GM19328 (cell line): ENCODE data around the gene GARIN5A.

Source experiments
- ATAC-seq: cut with Tn5 transposase; IDR thresholded peaks from one replicate; pipeline ENCODE4 v1.9.1; 2021; ENCODE audit warnings: mild to moderate bottlenecking, moderate library complexity; ENCODE audit not compliant: unreplicated experiment

The GARIN5A gene

DNA sequence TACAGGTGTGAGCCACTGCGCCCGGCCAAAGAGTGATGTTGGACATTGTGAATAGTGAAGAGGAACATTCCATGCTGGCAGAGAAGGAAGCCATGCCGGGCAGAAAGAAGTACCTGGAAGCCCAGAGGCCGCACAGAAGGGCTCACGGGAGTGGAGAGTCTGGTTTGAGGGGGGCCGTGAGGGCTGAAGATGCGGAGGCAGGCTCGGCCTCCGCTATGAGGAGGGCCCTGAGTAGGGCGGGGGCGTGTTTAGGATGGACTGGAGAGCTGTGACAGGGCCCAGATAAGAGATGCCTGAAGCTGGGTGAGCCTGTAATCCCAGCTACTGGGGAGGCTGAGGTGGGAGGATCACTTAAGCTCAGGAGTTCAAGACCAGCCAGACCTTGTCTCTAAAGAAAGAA is 32.7 kb upstream of the GARIN5A start:
- no peak for ATAC-seq

DNA sequence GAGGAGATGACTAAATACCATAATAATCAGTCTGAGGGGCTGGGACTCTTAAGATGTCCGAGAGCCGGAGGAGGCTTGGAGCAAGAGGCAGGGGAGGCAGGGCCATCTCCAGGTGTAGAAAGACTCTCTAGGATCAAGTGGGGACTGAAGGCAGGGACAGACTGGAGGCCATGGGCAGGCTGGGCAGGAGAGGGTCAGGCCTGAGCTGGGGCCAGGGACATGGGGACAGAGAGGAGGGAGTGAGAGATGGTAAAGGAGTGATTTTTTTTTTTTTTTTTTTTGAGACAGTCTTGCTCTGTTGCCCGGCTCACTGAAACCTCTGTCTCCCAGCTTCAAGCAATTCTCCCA is 32.2 kb upstream of the GARIN5A start:
- no peak for ATAC-seq

DNA sequence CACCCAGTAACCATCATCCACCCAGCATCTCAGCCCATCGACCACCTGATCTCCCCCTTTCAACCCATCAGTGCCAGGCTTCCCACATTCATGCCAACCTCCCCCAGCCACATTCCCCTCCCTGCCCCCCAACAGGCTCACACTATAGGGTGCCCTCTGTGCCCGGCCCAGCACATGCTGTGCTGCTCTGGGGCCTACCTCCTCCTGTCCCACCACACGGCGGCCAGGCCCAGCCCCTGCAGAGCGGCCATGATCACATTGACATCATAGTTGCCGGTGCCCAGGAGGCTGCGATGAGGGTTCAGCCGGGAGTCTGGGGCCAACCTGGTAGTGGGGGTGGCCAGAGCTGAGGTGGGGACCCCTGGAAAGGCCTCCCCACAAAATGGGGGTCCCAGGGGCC is 30.7 kb upstream of the GARIN5A start:
- no peak for ATAC-seq

DNA sequence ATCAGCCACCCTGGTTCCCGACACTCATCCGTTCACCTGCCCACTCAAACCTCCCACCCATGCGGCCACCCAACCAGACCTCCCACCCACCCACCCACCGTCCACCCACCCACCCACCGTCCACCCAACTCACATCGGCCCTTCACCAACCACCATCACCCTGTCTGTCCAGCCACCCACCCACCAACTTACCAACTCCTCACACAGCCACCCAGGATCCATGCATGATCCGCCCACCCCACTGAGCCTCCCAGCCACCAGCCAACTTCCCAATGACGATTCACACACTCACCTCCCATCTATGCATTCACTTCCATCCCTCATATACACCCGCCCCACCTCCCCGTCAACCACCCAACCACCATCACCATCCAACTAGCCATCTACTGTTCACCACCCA is 30.1 kb upstream of the GARIN5A start:
- no peak for ATAC-seq

DNA sequence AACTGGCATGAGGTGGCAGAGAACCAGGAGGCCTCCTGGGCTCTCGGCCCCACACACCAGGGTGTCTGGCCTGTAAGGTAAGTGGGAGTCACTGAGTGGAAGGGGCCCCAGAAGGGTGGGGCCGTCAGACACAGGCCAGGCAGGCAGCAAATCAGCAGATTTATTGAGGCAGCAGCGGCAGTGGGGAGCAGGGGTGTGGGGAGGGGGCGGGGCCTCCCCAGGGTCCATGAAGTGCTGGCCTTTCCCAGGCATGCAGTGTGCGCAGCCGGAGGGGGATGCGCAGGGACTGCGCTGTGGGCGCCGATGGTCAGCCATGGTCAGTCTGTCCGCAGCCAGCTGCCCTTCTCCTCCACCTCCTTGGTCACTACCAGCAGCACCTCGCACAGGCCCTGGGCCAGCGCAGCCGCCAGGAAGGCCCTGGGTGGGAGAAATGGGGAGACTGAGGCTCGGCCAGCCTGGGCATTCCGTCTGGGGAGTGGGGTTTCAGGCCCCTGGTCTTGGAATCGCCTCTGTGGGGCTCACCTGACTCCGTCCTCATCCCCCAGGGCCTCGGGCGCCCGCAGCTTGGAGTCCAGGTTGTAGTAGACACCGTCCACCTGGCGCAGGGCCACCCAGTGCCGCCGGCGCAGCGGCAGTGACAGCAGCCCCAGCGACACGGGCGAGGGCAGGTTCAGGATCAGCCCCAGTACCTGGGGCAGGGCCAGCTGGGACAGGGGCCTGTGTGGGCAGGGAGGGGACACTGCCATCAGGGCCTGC is 29.4 kb upstream of the GARIN5A start:
- ATAC-seq, result no peak

DNA sequence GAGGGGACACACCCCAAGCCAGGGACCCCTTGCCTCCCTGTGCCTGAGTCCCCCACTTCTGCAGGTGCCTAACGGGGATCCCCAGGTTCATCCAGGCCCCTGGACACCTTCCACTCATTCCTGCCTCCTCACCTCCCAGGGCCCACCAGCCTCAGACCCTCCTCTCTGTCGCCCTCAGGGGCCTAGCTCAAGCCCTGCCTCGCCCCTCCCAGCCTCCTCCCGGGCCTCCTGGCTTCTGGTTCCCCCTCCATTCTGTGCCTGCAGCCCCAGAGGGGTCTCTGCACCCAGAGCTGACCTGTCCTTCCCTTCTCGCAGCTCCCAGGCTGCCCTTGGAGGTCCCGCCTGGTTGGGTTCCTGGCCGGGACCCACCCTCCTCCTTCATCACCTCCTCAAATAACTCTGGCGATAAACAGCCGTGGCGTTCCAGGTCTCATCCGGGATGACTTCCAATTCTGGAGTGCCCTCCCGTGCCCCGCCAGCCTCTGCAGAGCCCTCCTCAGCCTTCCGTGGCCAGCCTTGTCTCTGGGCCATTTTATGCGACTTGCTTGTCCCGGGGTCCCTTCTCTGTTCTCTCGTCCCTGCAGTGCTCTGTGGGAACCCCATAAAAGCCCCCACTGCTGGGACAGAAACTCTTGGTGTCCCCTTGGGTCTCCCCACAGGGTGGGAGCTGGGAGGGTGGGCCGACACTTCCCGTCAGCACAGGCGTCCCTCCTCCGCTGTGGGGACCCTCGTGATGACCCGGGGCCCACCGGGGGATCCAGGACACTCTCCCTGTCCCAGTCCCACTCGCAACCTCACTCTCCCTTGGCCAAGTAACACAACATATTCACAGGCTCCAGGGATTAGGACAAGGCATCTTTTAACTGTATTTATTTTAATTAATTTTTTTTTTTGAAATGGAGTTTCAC is 25.2 kb upstream of the GARIN5A start:
- no peak for ATAC-seq

DNA sequence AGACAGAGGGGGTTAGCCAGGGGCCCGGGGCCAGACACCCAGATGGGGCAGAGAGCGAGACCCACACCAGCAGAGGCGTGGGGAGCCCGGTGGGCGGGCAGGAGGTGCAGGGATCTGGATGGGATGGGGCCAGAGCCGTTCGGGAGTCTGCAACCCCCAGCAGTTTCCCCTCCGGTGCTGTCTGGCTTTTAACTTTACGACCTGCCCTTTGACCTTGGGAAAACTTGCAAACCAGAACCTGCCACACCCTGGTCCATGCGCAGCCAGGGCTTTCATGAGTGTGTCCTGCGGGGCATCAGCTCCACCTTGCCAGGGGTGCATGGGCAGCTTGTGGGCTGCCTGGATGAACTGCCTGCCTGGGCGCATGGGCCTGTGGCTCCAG is 24.5 kb upstream of the GARIN5A start:
- ATAC-seq, result no peak

DNA sequence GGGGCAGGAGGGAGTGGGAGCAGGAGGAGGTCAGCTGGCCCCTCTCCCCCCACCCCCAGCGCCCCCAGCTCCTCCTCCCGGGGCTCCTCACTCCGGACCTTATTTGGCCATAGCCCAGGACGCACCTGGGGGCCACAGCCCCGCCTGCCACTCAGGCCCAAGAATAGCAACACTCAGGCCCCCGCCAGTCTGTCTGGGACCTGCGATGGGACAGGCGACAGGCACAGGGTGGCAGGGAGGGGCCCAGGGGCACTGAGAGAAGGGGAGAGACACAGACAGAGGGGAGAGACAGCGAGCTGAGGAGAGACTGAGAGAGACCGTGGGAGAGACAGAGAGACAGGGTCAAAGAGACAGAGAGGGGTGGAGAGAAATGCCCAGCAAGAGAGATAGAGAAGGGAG is 24.1 kb upstream of the GARIN5A start:
- no peak for ATAC-seq

DNA sequence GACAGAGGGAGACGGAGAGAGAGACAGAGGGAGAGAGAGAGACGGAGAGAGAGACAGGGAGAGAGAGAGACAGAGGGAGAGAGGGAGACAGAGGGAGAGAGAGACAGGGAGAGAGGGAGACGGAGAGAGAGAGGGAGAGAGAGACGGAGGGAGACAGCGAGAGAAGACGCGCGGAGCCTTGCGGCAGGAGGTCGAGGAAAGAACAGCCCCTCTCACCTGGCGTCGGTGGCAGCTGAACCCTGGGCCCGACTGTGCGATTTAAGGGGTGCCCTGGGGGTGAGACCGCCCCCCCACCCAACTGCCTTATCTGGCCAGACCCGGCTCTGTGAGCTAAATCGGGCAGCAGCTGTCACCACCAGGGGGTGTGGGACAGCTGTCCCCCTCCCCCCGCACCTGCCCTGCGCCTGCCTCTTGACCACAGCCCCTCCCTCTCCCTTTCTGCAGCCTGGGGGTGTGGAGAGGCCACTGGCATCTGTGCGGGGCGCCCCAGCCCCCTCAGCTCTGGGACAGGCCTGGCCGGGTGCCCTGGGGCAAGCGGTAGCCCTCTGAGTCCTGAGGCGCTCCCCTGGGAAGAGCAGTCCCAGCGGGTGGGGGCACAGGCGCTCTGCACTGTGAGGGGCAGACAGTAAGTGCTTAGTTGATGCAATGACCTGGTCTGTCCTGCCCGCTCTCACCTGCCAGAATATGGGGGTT is 23.6 kb upstream of the GARIN5A start:
- ATAC-seq, result no peak

DNA sequence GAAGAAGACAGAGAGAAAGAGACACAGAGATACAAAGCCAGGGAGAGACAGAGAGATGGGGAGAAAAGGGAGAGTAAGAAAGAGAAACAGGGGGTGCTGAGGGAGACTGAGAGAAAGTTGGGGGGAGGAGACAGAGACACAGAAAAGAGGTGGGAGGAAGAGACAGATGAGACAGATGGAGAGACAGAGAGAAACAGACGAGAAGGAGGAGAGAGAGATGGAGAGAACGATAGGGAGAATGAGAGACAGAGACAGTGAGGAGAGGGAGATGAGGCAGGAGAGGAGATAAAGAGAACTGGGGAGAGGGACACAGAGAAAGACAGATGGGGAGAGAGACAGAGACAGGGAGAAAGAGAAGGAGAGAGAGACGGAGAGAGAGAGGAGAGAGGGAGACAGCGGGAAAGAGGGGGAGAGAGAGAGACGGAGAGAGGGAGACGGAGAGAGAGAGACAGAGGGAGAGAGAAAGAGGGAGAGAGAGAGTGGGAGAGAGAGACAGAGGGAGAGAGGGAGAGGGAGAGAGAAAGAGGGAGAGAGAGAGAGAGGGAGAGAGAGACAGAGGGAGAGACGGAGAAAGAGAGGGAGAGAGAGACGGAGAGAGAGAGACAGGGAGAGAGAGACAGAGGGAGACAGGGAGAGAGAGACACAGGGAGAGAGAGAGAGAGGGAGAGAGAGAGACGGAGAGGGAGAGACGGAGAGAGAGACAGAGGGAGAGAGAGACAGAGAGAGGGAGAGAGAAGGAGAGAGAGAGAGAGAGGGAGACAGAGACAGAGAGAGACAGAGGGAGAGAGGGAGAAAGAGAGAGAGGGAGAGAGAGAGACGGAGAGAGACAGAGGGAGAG is 21.8 kb upstream of the GARIN5A start:
- no peak for ATAC-seq

DNA sequence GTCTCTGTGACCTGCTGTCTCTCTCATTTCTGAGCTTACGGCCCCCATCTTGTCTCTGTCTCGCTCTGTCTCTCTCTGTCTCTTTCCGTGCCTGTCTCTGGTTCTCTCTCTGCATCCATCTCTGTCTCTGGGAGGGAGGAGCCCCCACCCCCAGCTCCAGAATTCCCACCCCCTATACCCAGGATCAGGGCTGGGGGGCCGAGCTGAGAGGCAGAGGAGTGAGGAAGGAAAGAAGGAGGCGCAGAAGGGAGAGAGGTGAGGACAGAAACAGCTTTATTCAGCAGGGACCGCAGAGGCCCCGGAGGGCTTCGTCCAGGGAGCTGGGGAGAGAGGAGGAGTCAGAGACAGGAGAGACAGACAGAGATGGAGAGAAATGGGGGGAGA is 20.4 kb upstream of the GARIN5A start:
- no peak for ATAC-seq

DNA sequence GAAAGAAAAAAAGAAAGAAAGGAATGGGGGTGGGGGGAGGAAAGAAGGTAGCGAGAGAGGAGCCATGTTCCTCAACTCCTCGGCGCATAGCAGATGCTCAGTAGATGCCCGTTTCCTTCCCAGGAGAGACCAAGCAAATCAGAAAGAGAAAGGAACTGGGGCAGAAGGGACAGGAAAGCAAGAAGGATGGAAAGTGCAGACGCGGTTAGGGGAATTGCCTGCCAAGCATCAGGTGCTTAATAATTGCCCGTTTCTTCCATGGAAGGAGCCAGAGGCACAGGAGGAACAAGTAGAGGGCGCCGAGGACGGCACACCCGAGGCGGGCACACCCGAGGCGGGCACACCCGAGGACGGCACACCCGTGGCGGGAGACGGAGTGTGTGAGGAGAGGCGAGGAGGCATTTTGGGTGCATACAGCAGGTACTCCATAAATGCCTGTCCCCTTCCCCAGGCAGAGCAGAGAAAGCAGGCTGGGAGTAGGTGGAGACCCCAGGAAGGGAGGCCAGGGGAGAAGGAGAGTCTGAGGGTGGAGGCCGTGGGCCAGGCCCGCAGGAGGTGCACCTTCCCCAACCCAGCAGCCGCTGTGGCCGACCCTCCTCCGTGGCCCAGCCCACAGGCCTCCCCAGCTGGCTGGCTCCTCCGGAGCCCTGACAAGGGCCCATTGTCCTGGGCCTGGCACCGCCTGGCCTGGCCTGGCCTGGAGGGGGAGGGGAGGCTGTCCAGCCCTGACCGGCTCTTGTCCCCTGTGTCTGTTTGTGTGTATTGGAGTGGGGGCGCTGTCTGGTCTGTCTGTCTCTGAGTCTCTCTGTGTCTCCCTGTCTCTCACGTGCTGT is 19.8 kb upstream of the GARIN5A start:
- ATAC-seq, result no peak

DNA sequence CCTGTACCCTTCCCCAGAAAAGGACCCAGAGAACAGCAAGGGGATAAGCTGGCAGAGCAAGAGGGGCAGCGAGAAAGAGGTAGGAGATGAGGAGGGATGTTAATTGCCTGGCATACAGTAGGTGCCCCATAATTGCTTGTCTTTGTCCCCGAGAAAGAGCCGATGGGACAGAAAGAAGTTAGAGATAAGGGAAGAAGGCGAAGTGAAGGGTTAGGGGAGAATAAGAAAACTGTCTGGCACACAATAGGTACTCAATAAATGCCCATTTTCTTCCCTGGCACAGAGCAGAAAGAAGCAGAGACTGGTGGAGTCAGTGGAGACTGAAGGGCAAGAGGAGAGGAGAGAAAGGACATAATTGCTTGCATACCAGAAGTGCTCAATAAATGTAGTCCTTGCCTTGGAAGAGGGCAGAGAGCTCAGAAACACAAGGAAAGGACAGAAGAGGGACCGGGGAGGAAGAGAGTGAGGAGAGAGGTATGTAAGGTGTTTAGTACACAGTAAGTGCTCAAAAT is 18.4 kb upstream of the GARIN5A start:
- no peak for ATAC-seq

DNA sequence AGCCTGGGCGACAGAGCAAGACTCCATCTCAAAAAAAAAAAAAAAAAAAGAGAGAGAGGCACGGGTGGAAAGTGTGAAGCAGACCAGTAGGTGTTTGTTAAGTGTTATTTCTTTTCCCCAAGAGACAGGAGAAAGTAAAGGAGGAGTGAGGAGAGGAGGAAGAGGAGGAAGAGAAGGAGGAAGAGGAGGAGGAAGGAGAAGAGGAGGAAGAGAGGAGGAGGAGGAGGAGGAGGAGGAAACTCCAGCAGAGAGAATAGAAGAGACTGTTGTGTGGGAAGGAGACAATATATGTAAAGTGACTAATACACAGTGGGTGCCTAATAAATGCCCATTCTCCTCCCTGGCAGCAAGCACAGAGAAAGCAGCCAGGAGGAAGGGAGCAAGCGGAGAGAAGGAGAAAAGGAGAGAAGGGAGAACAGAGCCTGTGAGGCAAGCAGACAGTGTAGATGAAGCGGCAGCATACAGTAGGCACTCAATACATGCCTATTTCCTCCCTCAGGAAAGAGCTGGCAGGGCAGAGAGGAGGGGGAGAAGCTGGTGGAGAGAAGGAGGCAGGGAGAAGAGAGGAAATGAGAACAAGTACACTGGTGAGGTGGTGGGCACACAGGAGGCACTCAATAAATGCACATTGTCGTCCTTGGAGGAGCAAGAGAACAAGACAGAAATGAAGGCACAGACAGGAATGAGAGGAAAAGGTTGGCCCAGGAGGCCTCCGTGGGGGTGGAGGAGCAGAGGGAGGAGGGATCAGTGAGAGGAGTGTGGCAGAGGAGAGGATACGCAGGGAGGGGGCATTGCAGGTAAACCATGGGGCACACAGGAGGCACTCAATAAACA is 17.8 kb upstream of the GARIN5A start:
- ATAC-seq, result no peak

DNA sequence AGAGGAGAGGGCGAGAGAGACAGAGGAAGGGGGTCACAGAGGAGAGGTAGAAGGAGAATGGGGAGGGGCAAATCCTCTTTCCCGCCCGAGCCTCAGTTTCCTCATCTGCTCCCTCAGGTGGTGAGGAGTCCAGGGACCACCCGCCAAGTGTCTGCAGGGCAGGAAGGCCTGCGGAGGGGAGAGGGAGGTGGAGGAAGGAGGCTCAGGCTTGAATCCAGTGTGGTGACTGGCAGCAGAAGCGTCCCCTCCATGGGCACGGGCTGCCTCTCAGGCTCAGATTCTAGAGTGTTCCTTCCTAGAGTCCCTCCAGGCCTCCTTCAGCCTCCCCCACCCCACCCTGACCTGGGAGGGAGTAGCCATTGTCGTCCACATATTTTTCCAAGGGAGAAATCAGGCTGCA is 16.5 kb upstream of the GARIN5A start:
- no peak for ATAC-seq

DNA sequence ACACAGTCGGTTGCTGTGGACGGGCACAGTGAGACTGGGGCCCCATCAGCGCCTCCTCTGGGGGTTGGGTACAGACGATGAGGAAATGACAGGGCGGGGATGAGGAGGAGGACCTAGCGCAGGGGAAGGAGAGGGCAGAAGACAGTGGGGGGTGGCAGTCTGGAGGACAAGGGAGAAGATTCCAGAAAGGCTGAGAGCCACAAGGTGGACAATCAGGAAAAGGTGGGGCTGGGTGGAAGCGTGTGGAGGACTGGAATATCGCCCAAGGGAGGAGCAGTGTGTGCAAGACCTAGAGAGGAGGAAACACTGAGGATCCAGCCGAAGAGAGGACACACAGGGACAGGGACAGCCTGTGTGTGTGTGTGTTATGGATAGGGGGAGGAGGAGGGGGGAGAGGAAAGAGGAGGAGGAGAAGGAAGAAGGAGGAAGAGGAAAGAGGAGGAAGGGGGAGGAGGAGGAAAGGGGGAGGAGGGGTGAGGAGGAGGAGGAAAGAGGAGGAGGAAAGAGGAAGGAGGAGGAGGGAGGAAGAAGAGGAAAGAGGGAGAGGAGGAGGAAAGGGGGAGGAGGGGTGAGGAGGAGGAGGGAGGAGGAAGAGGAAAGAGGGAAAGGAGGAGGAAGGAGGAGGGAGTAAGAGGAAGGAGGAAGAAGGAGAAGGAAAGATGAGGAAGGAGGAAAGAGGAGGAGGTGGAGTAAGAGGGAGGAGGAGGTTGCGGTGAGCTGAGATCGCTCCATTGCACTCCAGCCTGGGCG is 15.8 kb upstream of the GARIN5A start:
- no peak for ATAC-seq

DNA sequence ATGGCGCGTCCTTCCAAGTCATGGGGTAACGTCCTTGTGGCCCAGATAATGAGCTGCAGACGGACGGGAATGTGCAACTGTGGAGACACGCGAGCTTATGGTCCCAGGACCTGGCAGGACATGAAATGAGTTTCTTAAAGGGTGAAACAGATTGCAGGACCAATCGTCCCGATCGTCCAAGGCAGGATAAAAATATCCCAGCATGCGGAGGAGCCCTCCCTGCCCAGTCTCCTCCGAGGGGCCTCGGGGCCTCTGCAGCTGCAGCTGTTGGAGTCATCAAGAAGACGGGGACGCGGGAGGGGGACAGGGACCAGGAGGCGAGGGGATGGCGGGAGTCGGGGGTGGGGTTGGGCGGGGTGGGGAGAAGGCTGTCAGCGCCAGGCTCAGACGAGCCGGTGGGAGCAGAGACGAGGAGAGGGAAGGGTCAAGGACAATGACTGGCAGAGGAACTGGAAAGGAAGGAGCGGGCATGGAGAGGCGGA is 14.4 kb upstream of the GARIN5A start:
- no peak for ATAC-seq

DNA sequence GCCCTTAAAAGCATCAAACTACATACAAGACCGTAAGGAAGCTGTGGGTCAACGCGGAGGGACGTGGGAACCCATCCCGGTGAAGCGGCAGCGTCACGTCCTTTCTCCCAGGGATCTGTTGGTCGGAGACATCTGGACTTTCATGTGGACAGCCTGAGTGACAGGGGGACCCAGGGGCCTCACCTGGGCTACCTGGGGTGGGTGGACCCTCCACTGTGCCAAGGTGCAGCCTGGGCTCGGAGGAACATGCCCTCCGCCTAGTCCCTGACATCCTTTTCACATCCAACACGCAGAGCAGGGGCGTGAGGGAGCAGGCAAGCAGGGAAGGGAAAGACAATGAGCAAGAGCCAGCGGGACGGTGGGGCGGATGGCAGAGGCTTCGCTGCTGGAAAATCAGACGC is 13.8 kb upstream of the GARIN5A start:
- no peak for ATAC-seq
